NB4 (cell line): ENCODE data around the gene ANKRD34C.

Source experiments
- DNase-seq: peaks from one replicate; pipeline ENCODE4 v3.0.0; 2010; ENCODE audit warnings: low read depth
- H3K4me3 ChIP-seq: one replicate; pipeline ENCODE4 v1.5.1; 2011; ENCODE audit warnings: mild to moderate bottlenecking, low read depth, low read length, moderate library complexity
- CTCF ChIP-seq: IDR thresholded peaks from one replicate; pipeline ENCODE4 v1.5.1; 2012; ENCODE audit warnings: low read depth, low read length
- MAX ChIP-seq: IDR thresholded peaks from 2 replicates; pipeline ENCODE4 v1.6.1; 2011; ENCODE audit warnings: low read depth, low read length
- MYC ChIP-seq: IDR thresholded peaks from 2 replicates; pipeline ENCODE4 v1.6.1; 2011; ENCODE audit warnings: low read depth, low read length
- POLR2A ChIP-seq: IDR thresholded peaks from 2 replicates; pipeline ENCODE4 v1.6.1; 2011; ENCODE audit warnings: mild to moderate bottlenecking; ENCODE audit not compliant: insufficient read length; ENCODE audit errors: extremely low read depth

The ANKRD34C gene

GRCh38 chr15:79322945-79323344 is 40.4 kb downstream of the ANKRD34C start:
- no peak overlapping the region for H3K4me3 ChIP-seq
- DNase-seq, result no peak
- no peak for TF ChIP-seq POLR2A
- no peak for TF ChIP-seq MAX
- TF ChIP-seq MYC, result no peak
- TF ChIP-seq CTCF, result no peak

- H3K4me3 ChIP-seq, result no peak overlapping the region
- peak; percentile 65 for DNase-seq
- TF ChIP-seq POLR2A (no peak), MYC (no peak), MAX (no peak), CTCF (no peak)
These were observed 46.7 kb downstream of the ANKRD34C start for GRCh38 chr15:79329171-79329611.
